Epithelial cell of proximal tubule (primary cell): Measurements from ENCODE around the gene ABCC5. TPM values are rescaled to one million over a fixed set of nuclear protein-coding genes. Genes with fewer than 3 reads are reported as not detected.
"Not testable (repeated sequence)": the region's sequence is repeated elsewhere in the genome, so short reads cannot be mapped to it uniquely, and the experiment has no call there.

Experiments
- DNase-seq: peaks from one replicate; pipeline ENCODE4 v3.0.0-alpha.2; 2011; ENCODE audit warnings: low read depth
- H3K4me3 ChIP-seq: 2 replicates; pipeline ENCODE4 v1.5.1; 2011; ENCODE audit warnings: low read depth, mild to moderate bottlenecking, low read length
- CTCF ChIP-seq: conservative IDR thresholded peaks from 2 replicates; pipeline ENCODE4 v1.5.1; 2012; ENCODE audit warnings: low read depth, mild to moderate bottlenecking, low read length
- total RNA-seq: library from RNA; depleted of rRNA; stranded (reverse); fragments of >200 nt; gene quantifications from 2 replicates; pipeline ENCODE4 v1.2.3, GENCODE V29; 2015

Gene ABCC5
- total RNA-seq, 1 donor from 2014 or later: 15.2 TPM

- DNase-seq: no peak
- no peak for TF ChIP-seq CTCF
- H3K4me3 ChIP-seq: no peak overlapping the region
These were observed 32.6 kb upstream of the ABCC5 start for GRCh38 chr3:184050217-184050847.

- H3K4me3 ChIP-seq: no peak overlapping the region
- no peak for DNase-seq
- TF ChIP-seq CTCF: no peak
These were observed 28.3 kb upstream of the ABCC5 start for GRCh38 chr3:184045995-184046394.

GRCh38 chr3:184042617-184043016 lies 24.9 kb upstream of the ABCC5 start:
- H3K4me3 ChIP-seq: no peak overlapping the region
- DNase-seq: no peak
- no peak for TF ChIP-seq CTCF

- H3K4me3 ChIP-seq: no peak overlapping the region
- peak; percentile 70 for TF ChIP-seq CTCF
- DNase-seq: no peak
These were observed 22.3 kb upstream of the ABCC5 start for GRCh38 chr3:184040010-184040409.

- no peak for DNase-seq
- no peak overlapping the region for H3K4me3 ChIP-seq
- no peak for TF ChIP-seq CTCF
These were observed 21.7 kb upstream of the ABCC5 start for GRCh38 chr3:184039414-184039813.

GRCh38 chr3:184038307-184038706 lies 20.6 kb upstream of the ABCC5 start:
- not testable (repeated sequence) for H3K4me3 ChIP-seq

GRCh38 chr3:184037816-184038215 lies 20.1 kb upstream of the ABCC5 start:
- no peak overlapping the region for H3K4me3 ChIP-seq
- TF ChIP-seq CTCF: peak; percentile 21
- DNase-seq: no peak

More at GRCh38 chr3:184038307-184038706, 20.6 kb upstream of the ABCC5 start:
- DNase-seq: not testable (repeated sequence)
